HepG2 (cell line): ENCODE data around the gene TAB2. TPM values are rescaled to one million over a fixed set of nuclear protein-coding genes. Genes with fewer than 3 reads are reported as not detected.

Source experiments
- ATAC-seq: fragments of 200-7000 bp; cut with Tn5 transposase; 3 replicates; pipeline ENCODE4 v1.9.1; 2020; ENCODE audit warnings: mild to moderate bottlenecking, moderate library complexity
- BruUV-seq: library from RNA; stranded (reverse); fragments of 400-500 nt; replicated peaks from 2 replicates; lab custom pipeline; 2021; lab: Mats Ljungman, UMichigan
- CTCF ChIA-PET: fragments of 300-600 bp; formaldehyde crosslinking; extraction: SDS; loops from one replicate; lab custom pipeline; 2021; ENCODE audit warnings: low total read pairs, inconsistent platforms, low intra/inter-chr PET ratio; lab: Yijun Ruan, JAX
- POLR2A ChIA-PET: fragments of 350-600 bp; sonication (Branson Sonifier 250); formaldehyde crosslinking; loops from one replicate; lab custom pipeline; 2020; ENCODE audit warnings: antibody characterized with exemption, inconsistent platforms; lab: Yijun Ruan, JAX
- DNase-seq: peaks from one replicate; pipeline ENCODE4 v3.0.0-alpha.2; 2015; ENCODE audit warnings: low spot score
- FAIRE-seq: peaks from 3 replicates; lab custom pipeline; 2011; peaks lifted over from hg19 to GRCh38; lab: Jason Lieb, UNC
- H2AFZ ChIP-seq: one replicate; pipeline ENCODE4 v1.6.1; 2011; ENCODE audit warnings: low read length, inconsistent platforms
- H3K27ac ChIP-seq: fragments of 300-600 bp; 3 replicates; pipeline ENCODE4 v1.8.0; 2011; ENCODE audit warnings: mixed run types, mild to moderate bottlenecking, mixed read lengths, low read length, inconsistent platforms; ENCODE audit not compliant: insufficient read depth; ENCODE audit errors: extremely low read length
- H3K27me3 ChIP-seq, 2 experiments: fragments of 200-600 bp in 1 of 2; 2 replicates in 1 of 2; 3 replicates in 1 of 2; pipeline versions ENCODE4 v1.6.0 to v1.8.0; 2011; ENCODE audit warnings: low read length in 2 of 2, mild to moderate bottlenecking in 2 of 2, moderate library complexity in 2 of 2, inconsistent platforms in 1 of 2; ENCODE audit not compliant: insufficient read depth in 2 of 2, control insufficient read depth in 1 of 2
- H3K36me3 ChIP-seq, 2 experiments: fragments of 200-600 bp in 1 of 2; replicated peaks in 1 of 2; 2 replicates in 1 of 2; 3 replicates in 1 of 2; pipeline versions ENCODE4 v1.5.1 to v1.8.0; 2011; ENCODE audit warnings: low read length in 2 of 2, inconsistent platforms in 1 of 2; ENCODE audit not compliant: insufficient read depth in 2 of 2, control insufficient read depth in 1 of 2
- H3K4me1 ChIP-seq: 2 replicates; pipeline ENCODE4 v1.5.1; 2012; ENCODE audit warnings: low read length, inconsistent platforms; ENCODE audit not compliant: insufficient read depth
- H3K4me2 ChIP-seq: 2 replicates; pipeline ENCODE4 v1.6.0; 2011; ENCODE audit warnings: low read depth, low read length, inconsistent platforms
- H3K4me3 ChIP-seq, 3 experiments: fragments of 200-600 bp in 1 of 3; sonication (generic), shearing (Covaris generic) in 1 of 3; replicated peaks in 1 of 3; 2 replicates each; pipeline ENCODE4 v1.5.1; 2011 to 2016; ENCODE audit warnings: low read length in 3 of 3, inconsistent platforms in 2 of 3, low read depth in 2 of 3, mild to moderate bottlenecking in 2 of 3, control low read depth in 1 of 3, mixed read lengths in 1 of 3; ENCODE audit not compliant: insufficient read depth in 1 of 3
- H3K79me2 ChIP-seq: one replicate; pipeline ENCODE4 v1.6.1; 2011; ENCODE audit warnings: low read length, inconsistent platforms; ENCODE audit not compliant: insufficient read depth
- H3K9ac ChIP-seq: 2 replicates; pipeline ENCODE4 v1.6.0; 2011; ENCODE audit warnings: mild to moderate bottlenecking, low read depth, low read length, inconsistent platforms; ENCODE audit not compliant: insufficient read depth
- H3K9me3 ChIP-seq: 2 replicates; pipeline ENCODE4 v1.5.1; 2012; ENCODE audit warnings: mild to moderate bottlenecking, low read length
- H4K20me1 ChIP-seq: 2 replicates; pipeline ENCODE4 v1.6.0; 2011; ENCODE audit warnings: inconsistent platforms, mild to moderate bottlenecking, low read length, moderate library complexity; ENCODE audit not compliant: insufficient read depth
- BATF2 ChIP-seq: sonication (generic); formaldehyde crosslinking; IDR thresholded peaks from 2 replicates; pipeline ENCODE4 v1.8.0; 2022; ENCODE audit warnings: mild to moderate bottlenecking, missing genetic modification reagents, moderate library complexity
- RXRA ChIP-seq: sonication (generic); formaldehyde crosslinking; IDR thresholded peaks from 2 replicates; pipeline ENCODE4 v1.5.1; 2020; ENCODE audit warnings: missing genetic modification reagents
- SATB2 ChIP-seq: sonication (generic); formaldehyde crosslinking; IDR thresholded peaks from 2 replicates; pipeline ENCODE4 v1.5.0; 2020; ENCODE audit warnings: missing genetic modification reagents
- SRF ChIP-seq: IDR thresholded peaks from 2 replicates; pipeline ENCODE4 v1.6.1; 2011; ENCODE audit warnings: mild to moderate bottlenecking, low read depth, low read length, moderate library complexity
- USF2 ChIP-seq, 2 experiments: sonication (generic) in 1 of 2; formaldehyde crosslinking in 1 of 2; IDR thresholded peaks; 2 replicates each; pipeline versions ENCODE4 v1.5.1 to v1.6.1; 2011 to 2020; ENCODE audit warnings: borderline replicate concordance in 1 of 2, low read depth in 1 of 2, low read length in 1 of 2, mild to moderate bottlenecking in 1 of 2, missing genetic modification reagents in 1 of 2, moderate library complexity in 1 of 2
- YEATS2 ChIP-seq: sonication (generic); formaldehyde crosslinking; IDR thresholded peaks from 2 replicates; pipeline ENCODE4 v1.4.0; 2020; ENCODE audit warnings: missing genetic modification reagents, borderline replicate concordance
- ZNF510 ChIP-seq: sonication (generic); formaldehyde crosslinking; IDR thresholded peaks from 2 replicates; pipeline ENCODE4 v1.4.0; 2020; ENCODE audit warnings: low read depth, mild to moderate bottlenecking, missing genetic modification reagents
- ZNF740 ChIP-seq: sonication (generic); formaldehyde crosslinking; IDR thresholded peaks from 2 replicates; pipeline ENCODE4 v1.4.0; 2020; ENCODE audit warnings: missing genetic modification reagents
- WGBS: methylation state at CpG from one replicate; pipeline ENCODE4 v1.1.6; 2017; ENCODE audit warnings: low lambda C conversion rate; 5-methylcytosine and 5-hydroxymethylcytosine counted together
- in situ Hi-C: cut with HindIII; loops from 2 replicates; pipeline ENCODE4 v1.10.0; 2017; ENCODE audit warnings: low pct_unique_long_range_greater_than_20kb; ENCODE audit not compliant: extremely low pct_ligation_motif_present
- intact Hi-C: fragments of 100-400 bp; cut with micrococcal nuclease; formaldehyde crosslinking; loops from one replicate; pipeline ENCODE4 v1.10.0; 2022; ENCODE audit not compliant: unreplicated experiment
- polyA plus RNA-seq, 8 experiments: library from polyadenylated mRNA; depleted of rRNA in 3 of 8; stranded (reverse) in 7 of 8; unstranded in 1 of 8; fragments of >200 nt; fragmentation: Illumina TruSeq in 4 of 8; extraction: Trizol in 4 of 8; gene quantifications; 2 replicates each; pipeline versions ENCODE4 v1.2.1 to v1.2.3, GENCODE V29; 2011 to 2016; ENCODE audit warnings: low read depth in 4 of 8, missing spikeins in 1 of 8, mixed read lengths in 1 of 8; ENCODE audit not compliant: insufficient read depth in 1 of 8
- total RNA-seq, 5 experiments: library from RNA; depleted of rRNA; stranded (reverse); fragments of >200 nt; fragmentation: Illumina TruSeq; extraction: Trizol; gene quantifications; 2 replicates each; pipeline ENCODE4 v1.2.3, GENCODE V29; 2016; ENCODE audit warnings: low read depth in 1 of 5

TAB2 gene
- total and polyA plus RNA-seq, 2 of the 13 experiments (the other 11 are each of a cell fraction or from before 2014, with no cell fraction given) = 23.7 to 50.2 TPM

GRCh38 chr6:149273318-149273717 is 44.2 kb upstream of the TAB2 start:
- H2AFZ ChIP-seq = no peak overlapping the region
- ChIA-PET CTCF (no interaction called here), POLR2A (no interaction called here)
- FAIRE-seq (no peak), ATAC-seq (no peak), DNase-seq (no peak)
- WGBS = 27% methylated on average over 4 of the region's 4 CpGs
- intact Hi-C loops (no loop called here), in situ Hi-C loops (no loop called here)
- no peaks in the 10 kb centered on the region for H4K20me1 ChIP-seq
- no peaks in the 10 kb centered on the region for H3K36me3 ChIP-seq
- H3K4me1 ChIP-seq = no peaks in the 10 kb centered on the region
- H3K9me3 ChIP-seq = no peaks in the 10 kb centered on the region
- peaks cover 0 to 10% of the 10 kb centered on the region in 2 experiments; a peak in 1 of 5 replicates for H3K27me3 ChIP-seq
- H3K27ac ChIP-seq = no peak overlapping the region
- no peaks in the 10 kb centered on the region for H3K79me2 ChIP-seq
- H3K4me3 ChIP-seq = no peak overlapping the region
- H3K9ac ChIP-seq = no peak overlapping the region
- H3K4me2 ChIP-seq = no peak overlapping the region
- TF ChIP-seq SATB2 (CRISPR knock-in tag) = no peak
- TF ChIP-seq BATF2 (CRISPR knock-in tag) = no peak
- no peak for TF ChIP-seq SRF
- no peak for TF ChIP-seq YEATS2 (CRISPR knock-in tag)
- TF ChIP-seq USF2 (IDR thresholded peaks at IDR 0.05; ENCODE audit: low read depth, low read length) = no peak
- TF ChIP-seq USF2 (CRISPR knock-in tag; IDR thresholded peaks at IDR 0.05; ENCODE audit: borderline replicate concordance) = no peak
- TF ChIP-seq RXRA (CRISPR knock-in tag) = no peak
- TF ChIP-seq ZNF740 (CRISPR knock-in tag) = no peak
- TF ChIP-seq ZNF510 = no peak
- TF ChIP-seq, all 625 proteins: peak for 0
- BruUV-seq = no TSS peak
